Stimulated activated CD4-positive, alpha-beta T cell treated with anti-CD3 and anti-CD28 coated beads, TNF-alpha, amount 100 ng/mL, for 1 hour (primary cell): Measurements from ENCODE around the gene HSD17B11.
"Not testable (repeated sequence)": the region's sequence is repeated elsewhere in the genome, so short reads cannot be mapped to it uniquely, and the experiment has no call there.

Experiments used
- DNase-seq, 3 donors: peaks; one replicate each; pipeline ENCODE4 v3.0.0-alpha.2; 2020; ENCODE audit warnings: low read depth in 3 of 3, low spot score in 1 of 3

The HSD17B11 gene

DNA sequence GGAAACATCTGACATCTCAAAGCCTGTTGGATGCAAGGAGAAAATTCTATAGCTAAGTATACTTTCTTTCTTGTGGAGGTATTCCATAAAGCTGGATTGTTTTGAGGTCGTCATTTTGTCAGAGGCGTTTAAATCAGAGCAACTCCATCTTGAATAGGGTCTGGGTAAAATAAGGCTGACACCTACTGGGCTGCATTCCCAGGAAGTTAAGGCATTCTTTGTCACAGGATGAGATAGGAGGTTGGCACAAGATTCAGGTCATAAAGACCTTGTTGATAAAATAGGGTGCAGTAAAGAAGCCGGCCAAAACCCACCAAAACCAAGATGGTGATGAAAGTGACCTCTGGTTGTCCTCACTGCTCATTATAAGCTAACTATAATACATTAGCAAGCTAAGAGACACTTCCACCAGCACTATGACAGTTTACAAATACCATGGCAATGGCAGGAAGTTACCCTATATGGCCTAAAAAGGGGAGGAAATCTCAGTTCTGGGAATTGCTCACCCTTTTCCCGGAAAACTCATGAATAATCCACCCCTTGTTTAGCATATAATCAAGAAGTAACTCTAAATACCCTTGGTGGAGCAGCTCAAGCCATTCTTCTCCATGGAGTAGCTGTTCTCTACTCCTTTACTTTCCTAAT, 80.2 kb downstream of the HSD17B11 start:
- DNase-seq, result no peak

DNA sequence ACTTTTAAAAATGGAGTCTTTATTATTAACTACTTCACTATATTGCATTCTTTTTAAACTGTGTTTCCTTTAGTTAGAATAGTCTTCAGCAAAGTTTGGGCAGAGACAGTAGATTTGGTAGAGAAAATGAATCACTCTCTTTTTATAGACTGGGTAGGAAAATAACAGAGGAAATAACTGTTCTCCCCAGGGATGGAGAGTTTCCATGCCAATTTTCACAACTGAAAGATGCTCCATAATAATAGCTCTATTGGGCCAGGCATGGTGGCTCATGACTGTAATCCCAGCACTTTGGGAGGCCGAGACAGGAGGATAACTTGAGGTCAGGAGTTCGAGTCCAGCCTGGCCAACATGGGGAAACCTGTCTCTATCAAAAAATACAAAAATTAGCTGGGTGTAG, 81.4 kb downstream of the HSD17B11 start:
- no peak for DNase-seq

DNA sequence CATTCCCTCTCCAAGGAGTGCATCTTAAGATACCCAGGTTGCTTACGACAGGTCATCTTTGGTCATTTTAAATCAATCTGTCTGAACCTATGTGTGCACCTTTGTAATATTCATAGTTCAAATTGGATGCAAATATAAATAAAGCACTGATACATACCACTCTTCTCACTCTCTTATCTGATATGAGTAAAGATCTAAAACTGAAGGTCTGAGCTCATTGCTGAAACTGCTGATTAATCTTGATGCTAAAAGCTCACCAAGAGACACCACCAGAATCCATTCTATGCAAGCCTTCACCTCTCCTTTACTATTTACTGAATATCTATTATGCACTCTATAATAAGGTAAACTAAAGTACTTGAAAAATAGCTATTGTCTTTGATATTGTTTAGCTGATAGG, 84.9 kb downstream of the HSD17B11 start:
- no peak for DNase-seq

DNA sequence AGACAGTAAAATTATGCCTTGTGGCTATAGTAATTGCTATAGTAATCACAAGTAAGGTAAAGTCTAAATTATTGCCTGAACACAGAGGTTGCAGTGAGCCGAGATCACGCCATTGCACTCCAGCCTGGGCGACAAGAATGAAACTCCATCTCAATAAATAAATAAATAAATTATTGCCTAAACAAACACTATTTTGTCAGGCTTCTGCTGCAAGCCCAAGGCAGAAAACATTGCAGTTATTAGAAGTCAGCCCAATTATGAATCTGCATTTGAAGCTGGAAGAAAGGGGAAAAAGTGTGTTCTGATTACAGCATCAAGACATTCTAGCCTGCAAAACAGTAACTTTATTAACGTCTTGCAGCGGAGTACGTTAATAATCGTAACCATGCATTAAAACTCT, 85.4 kb downstream of the HSD17B11 start:
- no peak for DNase-seq

DNA sequence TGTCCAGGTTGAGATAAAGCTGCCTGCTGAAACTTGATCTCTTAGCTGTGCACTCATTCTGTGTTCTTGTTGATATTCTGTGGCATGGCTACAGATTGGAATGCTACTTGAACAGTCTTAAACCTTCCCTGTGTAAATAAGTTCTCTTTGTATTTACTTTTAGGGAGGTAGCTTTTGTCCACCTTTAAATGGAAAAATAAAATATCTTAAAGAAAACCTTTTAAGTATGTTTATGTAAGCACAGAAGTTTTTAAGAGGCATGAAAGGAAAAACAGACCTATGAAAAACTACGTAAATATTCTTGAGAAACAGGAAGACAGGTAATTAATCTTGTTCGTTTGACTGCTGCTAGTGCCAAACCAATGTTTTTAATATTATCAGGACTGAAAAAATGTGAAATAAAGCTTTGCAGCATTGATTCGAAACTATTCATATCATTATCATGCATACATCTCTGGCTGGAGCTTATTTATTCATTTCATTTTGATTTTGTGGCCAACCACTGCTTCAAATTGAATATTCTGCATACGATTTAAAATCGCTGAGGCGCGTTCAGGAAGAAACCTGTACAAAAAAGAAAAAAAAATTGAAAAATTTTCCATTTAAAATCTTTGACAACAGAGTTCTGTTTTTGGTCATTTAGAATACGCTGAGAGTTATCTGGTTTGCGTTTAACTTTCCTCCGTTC, 86.1 kb downstream of the HSD17B11 start:
- DNase-seq, result no peak

DNA sequence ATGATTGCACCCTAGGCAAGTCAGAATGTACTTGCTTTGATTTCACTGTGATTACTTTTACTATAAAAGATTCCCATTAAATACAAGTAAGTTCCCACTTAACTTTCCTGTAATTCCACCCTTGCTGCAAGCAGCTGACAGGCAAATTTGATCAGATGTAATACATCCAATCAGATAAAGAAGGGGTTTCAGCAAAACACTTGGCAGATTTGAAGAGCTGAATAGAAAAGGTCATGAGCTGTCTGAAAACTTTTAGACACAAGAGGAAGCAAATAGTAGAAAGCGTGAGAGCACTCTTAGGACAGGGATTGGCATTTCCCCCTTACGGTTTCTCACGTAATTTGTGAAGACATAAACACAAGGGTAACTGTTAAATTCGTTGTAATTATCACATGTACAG, 91.1 kb downstream of the HSD17B11 start:
- no peak for DNase-seq

DNA sequence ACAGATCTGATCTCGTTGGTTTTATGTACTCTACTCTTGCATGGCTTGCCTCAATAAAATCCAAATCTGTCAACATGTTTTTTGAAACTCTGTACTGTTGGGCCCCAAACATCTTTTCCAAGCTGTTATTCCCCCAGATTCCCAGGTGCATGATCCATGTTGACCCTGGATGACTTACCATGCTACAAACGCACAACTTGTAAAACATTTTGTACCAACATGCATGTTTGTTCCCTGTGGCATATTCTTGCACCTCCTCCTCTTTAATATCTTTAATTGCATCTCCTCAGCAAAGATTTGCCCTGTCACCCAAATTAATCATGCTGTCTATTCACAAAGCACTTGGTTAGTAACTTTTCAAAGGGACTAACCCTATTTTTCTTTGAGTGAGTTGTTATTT, 92.6 kb downstream of the HSD17B11 start:
- no peak for DNase-seq

DNA sequence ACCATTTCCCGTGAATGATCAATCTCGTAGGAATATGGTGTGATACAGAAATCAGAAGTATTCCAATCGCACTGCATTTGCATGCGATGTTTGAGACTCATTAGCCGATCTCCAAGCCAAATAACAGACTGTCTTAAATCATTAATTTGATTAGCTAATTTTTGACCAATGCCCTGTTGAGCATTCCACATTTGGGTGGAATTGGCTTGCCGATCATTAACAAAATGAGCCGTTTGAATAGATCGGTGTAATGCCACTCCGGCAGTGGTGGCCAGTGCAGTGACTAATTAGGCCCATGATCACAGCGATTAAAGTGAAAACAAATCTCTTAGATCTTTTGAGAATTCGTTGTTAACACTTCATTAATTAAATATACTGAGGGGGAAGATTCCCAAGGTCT, 96.1 kb downstream of the HSD17B11 start:
- not testable (repeated sequence) for DNase-seq

DNA sequence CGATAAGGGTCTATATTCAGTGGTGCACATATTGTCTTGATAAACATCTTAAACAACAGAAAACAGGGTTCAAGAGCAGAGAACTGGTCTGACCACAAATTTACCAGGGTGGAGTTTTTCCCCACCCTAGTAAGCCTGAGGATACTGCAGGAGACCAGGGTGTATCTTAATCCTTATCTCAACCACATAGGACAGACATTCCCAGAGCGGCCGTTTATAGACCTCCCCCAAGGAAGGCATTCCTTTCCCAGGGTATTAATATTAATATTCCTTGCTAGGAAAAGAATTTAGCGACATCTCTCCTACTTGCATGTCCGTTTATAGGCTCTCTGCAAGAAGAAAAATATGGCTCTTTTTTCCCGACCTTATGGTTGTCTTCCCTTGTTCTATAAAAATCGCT, 97.1 kb downstream of the HSD17B11 start:
- not testable (repeated sequence) for DNase-seq

DNA sequence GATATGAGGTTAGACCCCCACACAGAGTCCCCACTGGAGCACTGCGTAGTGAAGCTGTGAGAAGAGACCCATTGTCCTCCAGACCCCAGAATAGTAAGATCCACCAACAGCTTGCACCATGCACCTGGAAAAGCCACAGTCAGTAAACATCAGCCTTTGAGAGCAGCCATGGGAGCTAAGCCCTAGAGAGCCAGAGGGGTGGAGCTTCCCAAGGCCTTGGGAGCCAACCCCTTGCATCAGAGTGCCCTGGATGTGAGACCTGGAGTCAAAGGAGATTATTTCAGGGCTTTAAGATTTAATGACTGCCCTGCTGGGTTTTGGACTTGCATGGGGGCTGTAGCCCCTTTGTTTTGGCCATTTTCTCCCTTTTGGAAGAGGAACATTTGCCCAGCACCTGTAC, 104.0 kb downstream of the HSD17B11 start:
- DNase-seq, result no peak
